ENCODE measurements around the gene ETFB. TPM values are rescaled to one million over a fixed set of nuclear protein-coding genes. Genes with fewer than 3 reads are reported as not detected.

ETFB gene
- total and polyA plus RNA-seq, 4 donors, result 129 to 713 (median 467) TPM

DNA sequence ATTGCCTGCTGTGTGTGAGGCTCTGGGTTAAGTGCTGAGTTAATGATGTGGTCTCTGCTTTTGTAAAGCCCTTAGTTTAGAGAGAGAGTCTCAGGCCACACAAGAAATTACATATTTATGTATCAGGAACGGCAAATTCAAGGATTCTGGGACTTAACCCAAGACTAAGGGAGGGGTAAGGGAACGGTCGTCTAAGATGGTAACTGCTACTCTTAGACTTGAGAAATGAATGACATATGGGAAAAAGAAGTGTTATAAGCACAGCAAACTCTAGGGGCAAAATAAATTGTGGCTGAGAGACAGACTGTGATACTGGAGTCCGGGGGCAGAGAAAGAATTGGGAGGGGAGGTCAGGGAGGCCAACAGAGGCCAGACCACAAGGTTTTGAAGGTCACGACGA lies 34.5 kb downstream of the ETFB start:
- Histone ChIP-seq H3K4me3 (ENCODE audit: low read depth in 1 of 3, low read length in 3 of 3) (no peak overlapping the region), H3K27me3 (ENCODE audit: control insufficient read depth in 4 of 4, insufficient read depth in 4 of 4, low read length in 3 of 4) (no peaks in the 10 kb centered on the region)
- WGBS, result 95% methylated on average over 6 of the region's 6 CpGs

DNA sequence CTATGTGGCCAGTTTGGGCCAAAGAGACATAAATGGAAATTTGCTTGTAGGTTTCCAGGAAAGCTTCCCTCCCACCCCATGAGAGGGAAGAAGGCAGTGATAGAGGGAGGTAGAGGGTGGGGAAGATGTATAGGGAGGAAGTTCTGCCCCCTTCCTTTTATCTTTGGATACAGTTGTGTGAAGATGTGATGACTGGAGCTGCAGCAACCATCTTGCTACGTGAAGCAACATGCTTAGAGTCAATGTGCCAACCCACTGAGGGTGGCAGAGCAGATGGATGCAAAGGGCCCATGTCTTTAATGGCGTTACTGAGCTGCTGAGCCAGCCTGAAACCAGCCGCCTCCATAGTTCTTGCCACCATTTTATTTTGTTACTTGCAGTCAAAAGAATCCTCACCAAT lies 35.0 kb downstream of the ETFB start:
- Histone ChIP-seq H3K27me3 (ENCODE audit: control insufficient read depth in 4 of 4, insufficient read depth in 4 of 4, low read length in 3 of 4) (no peaks in the 10 kb centered on the region), H3K27ac (ENCODE audit: low read depth in 1 of 2, low read length in 2 of 2) (no peak overlapping the region), H3K4me3 (ENCODE audit: low read depth in 1 of 3, low read length in 3 of 3) (no peak overlapping the region), H3K36me3 (ENCODE audit: control insufficient read depth in 4 of 4, insufficient read depth in 3 of 4, low read depth in 1 of 4, low read length in 3 of 4) (peaks cover 0 to 6% (median 0%) of the 10 kb centered on the region in 4 donors), H3K9ac (ENCODE audit: low read depth in 1 of 2, low read length in 2 of 2) (no peak overlapping the region), H3K9me3 (ENCODE audit: control insufficient read depth in 4 of 4, low read length in 3 of 4) (no peaks in the 10 kb centered on the region), H3K4me1 (ENCODE audit: control insufficient read depth in 4 of 4, insufficient read depth in 4 of 4, low read length in 3 of 4) (peaks cover 0 to 9% (median under 1%) of the 10 kb centered on the region in 4 donors)
- 81% methylated on average over 3 of the region's 3 CpGs for WGBS
- TF ChIP-seq, protein P1, sequence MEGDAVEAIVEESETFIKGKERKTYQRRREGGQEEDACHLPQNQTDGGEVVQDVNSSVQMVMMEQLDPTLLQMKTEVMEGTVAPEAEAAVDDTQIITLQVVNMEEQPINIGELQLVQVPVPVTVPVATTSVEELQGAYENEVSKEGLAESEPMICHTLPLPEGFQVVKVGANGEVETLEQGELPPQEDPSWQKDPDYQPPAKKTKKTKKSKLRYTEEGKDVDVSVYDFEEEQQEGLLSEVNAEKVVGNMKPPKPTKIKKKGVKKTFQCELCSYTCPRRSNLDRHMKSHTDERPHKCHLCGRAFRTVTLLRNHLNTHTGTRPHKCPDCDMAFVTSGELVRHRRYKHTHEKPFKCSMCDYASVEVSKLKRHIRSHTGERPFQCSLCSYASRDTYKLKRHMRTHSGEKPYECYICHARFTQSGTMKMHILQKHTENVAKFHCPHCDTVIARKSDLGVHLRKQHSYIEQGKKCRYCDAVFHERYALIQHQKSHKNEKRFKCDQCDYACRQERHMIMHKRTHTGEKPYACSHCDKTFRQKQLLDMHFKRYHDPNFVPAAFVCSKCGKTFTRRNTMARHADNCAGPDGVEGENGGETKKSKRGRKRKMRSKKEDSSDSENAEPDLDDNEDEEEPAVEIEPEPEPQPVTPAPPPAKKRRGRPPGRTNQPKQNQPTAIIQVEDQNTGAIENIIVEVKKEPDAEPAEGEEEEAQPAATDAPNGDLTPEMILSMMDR (IDR thresholded peaks at IDR 0.05; ENCODE audit: low read depth, low read length, missing input control), result no peak
- TF ChIP-seq RXRA (IDR thresholded peaks at IDR 0.05) (no peak), TAF1 (conservative IDR thresholded peaks at IDR 0.05) (no peak), EGR1 (IDR thresholded peaks at IDR 0.05; ENCODE audit: low read depth in 2 of 2) (no peak), NR2F2 (IDR thresholded peaks at IDR 0.05) (no peak), HNF4A (conservative IDR thresholded peaks at IDR 0.05) (no peak), YY1 (IDR thresholded peaks at IDR 0.05) (no peak), JUND (IDR thresholded peaks at IDR 0.05) (no peak), SP1 (IDR thresholded peaks at IDR 0.05) (no peak), FOXA2 (IDR thresholded peaks at IDR 0.05) (no peak), RAD21 (IDR thresholded peaks at IDR 0.05) (no peak), GABPA (IDR thresholded peaks at IDR 0.05 in 1 of 2, conservative IDR thresholded peaks at IDR 0.05 in 1 of 2) (no peak), FOXA1 (IDR thresholded peaks at IDR 0.05) (no peak), HNF4G (IDR thresholded peaks at IDR 0.05) (no peak)
- TF ChIP-seq, protein P2, sequence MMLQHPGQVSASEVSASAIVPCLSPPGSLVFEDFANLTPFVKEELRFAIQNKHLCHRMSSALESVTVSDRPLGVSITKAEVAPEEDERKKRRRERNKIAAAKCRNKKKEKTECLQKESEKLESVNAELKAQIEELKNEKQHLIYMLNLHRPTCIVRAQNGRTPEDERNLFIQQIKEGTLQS (IDR thresholded peaks at IDR 0.05), result no peak
- TF ChIP-seq, protein P3, sequence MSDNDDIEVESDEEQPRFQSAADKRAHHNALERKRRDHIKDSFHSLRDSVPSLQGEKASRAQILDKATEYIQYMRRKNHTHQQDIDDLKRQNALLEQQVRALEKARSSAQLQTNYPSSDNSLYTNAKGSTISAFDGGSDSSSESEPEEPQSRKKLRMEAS (IDR thresholded peaks at IDR 0.05), result no peak
- TF ChIP-seq, protein P4, sequence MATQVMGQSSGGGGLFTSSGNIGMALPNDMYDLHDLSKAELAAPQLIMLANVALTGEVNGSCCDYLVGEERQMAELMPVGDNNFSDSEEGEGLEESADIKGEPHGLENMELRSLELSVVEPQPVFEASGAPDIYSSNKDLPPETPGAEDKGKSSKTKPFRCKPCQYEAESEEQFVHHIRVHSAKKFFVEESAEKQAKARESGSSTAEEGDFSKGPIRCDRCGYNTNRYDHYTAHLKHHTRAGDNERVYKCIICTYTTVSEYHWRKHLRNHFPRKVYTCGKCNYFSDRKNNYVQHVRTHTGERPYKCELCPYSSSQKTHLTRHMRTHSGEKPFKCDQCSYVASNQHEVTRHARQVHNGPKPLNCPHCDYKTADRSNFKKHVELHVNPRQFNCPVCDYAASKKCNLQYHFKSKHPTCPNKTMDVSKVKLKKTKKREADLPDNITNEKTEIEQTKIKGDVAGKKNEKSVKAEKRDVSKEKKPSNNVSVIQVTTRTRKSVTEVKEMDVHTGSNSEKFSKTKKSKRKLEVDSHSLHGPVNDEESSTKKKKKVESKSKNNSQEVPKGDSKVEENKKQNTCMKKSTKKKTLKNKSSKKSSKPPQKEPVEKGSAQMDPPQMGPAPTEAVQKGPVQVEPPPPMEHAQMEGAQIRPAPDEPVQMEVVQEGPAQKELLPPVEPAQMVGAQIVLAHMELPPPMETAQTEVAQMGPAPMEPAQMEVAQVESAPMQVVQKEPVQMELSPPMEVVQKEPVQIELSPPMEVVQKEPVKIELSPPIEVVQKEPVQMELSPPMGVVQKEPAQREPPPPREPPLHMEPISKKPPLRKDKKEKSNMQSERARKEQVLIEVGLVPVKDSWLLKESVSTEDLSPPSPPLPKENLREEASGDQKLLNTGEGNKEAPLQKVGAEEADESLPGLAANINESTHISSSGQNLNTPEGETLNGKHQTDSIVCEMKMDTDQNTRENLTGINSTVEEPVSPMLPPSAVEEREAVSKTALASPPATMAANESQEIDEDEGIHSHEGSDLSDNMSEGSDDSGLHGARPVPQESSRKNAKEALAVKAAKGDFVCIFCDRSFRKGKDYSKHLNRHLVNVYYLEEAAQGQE (IDR thresholded peaks at IDR 0.05), result no peak
- TF ChIP-seq, protein P5, sequence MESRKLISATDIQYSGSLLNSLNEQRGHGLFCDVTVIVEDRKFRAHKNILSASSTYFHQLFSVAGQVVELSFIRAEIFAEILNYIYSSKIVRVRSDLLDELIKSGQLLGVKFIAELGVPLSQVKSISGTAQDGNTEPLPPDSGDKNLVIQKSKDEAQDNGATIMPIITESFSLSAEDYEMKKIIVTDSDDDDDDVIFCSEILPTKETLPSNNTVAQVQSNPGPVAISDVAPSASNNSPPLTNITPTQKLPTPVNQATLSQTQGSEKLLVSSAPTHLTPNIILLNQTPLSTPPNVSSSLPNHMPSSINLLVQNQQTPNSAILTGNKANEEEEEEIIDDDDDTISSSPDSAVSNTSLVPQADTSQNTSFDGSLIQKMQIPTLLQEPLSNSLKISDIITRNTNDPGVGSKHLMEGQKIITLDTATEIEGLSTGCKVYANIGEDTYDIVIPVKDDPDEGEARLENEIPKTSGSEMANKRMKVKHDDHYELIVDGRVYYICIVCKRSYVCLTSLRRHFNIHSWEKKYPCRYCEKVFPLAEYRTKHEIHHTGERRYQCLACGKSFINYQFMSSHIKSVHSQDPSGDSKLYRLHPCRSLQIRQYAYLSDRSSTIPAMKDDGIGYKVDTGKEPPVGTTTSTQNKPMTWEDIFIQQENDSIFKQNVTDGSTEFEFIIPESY (IDR thresholded peaks at IDR 0.05), result no peak
- no peak for DNase-seq (ENCODE audit: low spot score)

More for the DNA sequence above, 34.5 kb downstream of the ETFB start:
- Histone ChIP-seq H3K4me1 (ENCODE audit: control insufficient read depth in 4 of 4, insufficient read depth in 4 of 4, low read length in 3 of 4) (peaks cover 0 to 9% (median under 1%) of the 10 kb centered on the region in 4 donors), H3K9ac (ENCODE audit: low read depth in 1 of 2, low read length in 2 of 2) (no peak overlapping the region), H3K27ac (ENCODE audit: low read depth in 1 of 2, low read length in 2 of 2) (no peak overlapping the region), H3K36me3 (ENCODE audit: control insufficient read depth in 4 of 4, insufficient read depth in 3 of 4, low read depth in 1 of 4, low read length in 3 of 4) (peaks cover 0 to 6% (median 0%) of the 10 kb centered on the region in 4 donors), H3K9me3 (ENCODE audit: control insufficient read depth in 4 of 4, low read length in 3 of 4) (no peaks in the 10 kb centered on the region)
- no peak for TF ChIP-seq SP1 (IDR thresholded peaks at IDR 0.05)
- no peak for TF ChIP-seq FOXA1 (IDR thresholded peaks at IDR 0.05)
- no peak for TF ChIP-seq EGR1 (IDR thresholded peaks at IDR 0.05; ENCODE audit: low read depth in 2 of 2)
- no peak for TF ChIP-seq RAD21 (IDR thresholded peaks at IDR 0.05)
- TF ChIP-seq, protein P3 (IDR thresholded peaks at IDR 0.05), result no peak
- no peak for DNase-seq (ENCODE audit: low spot score)

Data from liver (tissue), 9 donors.